Lower leg skin (tissue), 4 donors: Measurements from ENCODE around the gene S100A4. TPM values are rescaled to one million over a fixed set of nuclear protein-coding genes. Genes with fewer than 3 reads are reported as not detected.
A peak's percentile ranks its signal among the peaks of the same experiment; 100 is the strongest.

Experiments used
- DNase-seq, 2 donors: peaks; one replicate each; pipeline ENCODE4 v3.0.0-alpha.2; 2019; ENCODE audit warnings: low spot score in 2 of 2
- H3K4me3 ChIP-seq: fragments of 200-600 bp; sonication (generic); 2 replicates; pipeline ENCODE4 v1.5.1; 2017; ENCODE audit warnings: mild to moderate bottlenecking, low read depth; ENCODE audit not compliant: poor library complexity, severe bottlenecking
- CTCF ChIP-seq, 3 donors: fragments of 450-650 bp; IDR thresholded peaks; one replicate each; pipeline ENCODE4 v1.5.1; 2016; ENCODE audit warnings: antibody characterized with exemption in 3 of 3, mild to moderate bottlenecking in 3 of 3, moderate library complexity in 2 of 3
- POLR2A ChIP-seq, 2 donors: fragments of 450-650 bp; IDR thresholded peaks; one replicate each; pipeline ENCODE4 v1.6.1; 2016 to 2017; ENCODE audit warnings: antibody characterized with exemption in 2 of 2, mild to moderate bottlenecking in 1 of 2, moderate library complexity in 1 of 2
- WGBS, 2 donors: methylation state at CpG; one replicate each; pipeline ENCODE4 v1.1.5; 2018; 5-methylcytosine and 5-hydroxymethylcytosine counted together
- intact Hi-C: fragments of 100-400 bp; cut with DNase I; formaldehyde crosslinking; loops from one replicate; pipeline ENCODE4 v1.15.0; 2023; ENCODE audit warnings: low total_unique reads
- total RNA-seq, 4 donors: library from RNA; depleted of rRNA; stranded (reverse); fragments of >200 nt; gene quantifications; one replicate each; pipeline ENCODE4 v1.1.0, GENCODE V29; 2016

S100A4 gene
- total RNA-seq, 4 donors from 2014 or later = 94.4 to 215 (median 146) TPM

- TF ChIP-seq CTCF (IDR thresholded peaks at IDR 0.05) = no peak
- H3K4me3 ChIP-seq = no peak overlapping the region
- 90 to 91% methylated on average over 3 of the region's 3 CpGs for WGBS, 2 donors
- DNase-seq = no peak
- intact Hi-C loops = no loop called here
Measured at GRCh38 chr1:153503766-153504165, 41.8 kb downstream of the S100A4 start.

GRCh38 chr1:153498746-153499145 lies 46.9 kb downstream of the S100A4 start:
- WGBS, 2 donors = 18 to 28% methylated on average over 2 of the region's 2 CpGs
- DNase-seq = no peak
- TF ChIP-seq CTCF (IDR thresholded peaks at IDR 0.05) = no peak
- TF ChIP-seq POLR2A (IDR thresholded peaks at IDR 0.05) = no peak
- intact Hi-C loops = no loop called here
- H3K4me3 ChIP-seq = no peak overlapping the region

GRCh38 chr1:153495536-153495935 lies 50.1 kb downstream of the S100A4 start:
- intact Hi-C loops = loop anchor here (2.0 kb wide), 1 partner anchor 143 kb away; no protein-coding TSS in a partner anchor
- no peak for TF ChIP-seq POLR2A (IDR thresholded peaks at IDR 0.05)
- WGBS, 2 donors = 53 to 67% methylated on average over 6 of the region's 6 CpGs

GRCh38 chr1:153494976-153495535 lies 50.5 kb downstream of the S100A4 start:
- WGBS, 2 donors = 35 to 37% methylated on average over 6 of the region's 6 CpGs
- peak; percentile 65 to 93 for DNase-seq
- peak in 1 of 3 donors; percentile 85 for TF ChIP-seq CTCF (IDR thresholded peaks at IDR 0.05)
- no peak for TF ChIP-seq POLR2A (IDR thresholded peaks at IDR 0.05)
- intact Hi-C loops = loop anchor here (2.0 kb wide), 1 partner anchor 142 kb away; no protein-coding TSS in a partner anchor
- no peak overlapping the region for H3K4me3 ChIP-seq

More at GRCh38 chr1:153495536-153495935, 50.1 kb downstream of the S100A4 start:
- H3K4me3 ChIP-seq = no peak overlapping the region
- DNase-seq = no peak

Other genes starting within 250 kb of the S100A4 start
- gene PGLYRP3, start 232.9 kb downstream of the S100A4 start, total RNA-seq = 10 to 100 TPM; 33.1 to 66.1 (median 60.3) TPM
- 10 to 100 TPM; 10.2 to 36.1 (median 18.7) TPM for gene PGLYRP4, start 197.0 kb downstream of the S100A4 start, total RNA-seq
- gene S100A9, start 188.0 kb downstream of the S100A4 start, total RNA-seq = 10 to 100 TPM; 21.6 to 53.2 (median 31.3) TPM
- gene S100A12, start 170.2 kb downstream of the S100A4 start, total RNA-seq = 1 to 10 TPM in 1 of 4 donors, not detected in 3; 2.0 TPM
- gene S100A8, start 154.7 kb downstream of the S100A4 start, total RNA-seq = 10 to 100 TPM in 1 of 4 donors, 1 to 10 TPM in 3; 1.3 to 14.3 (median 6.0) TPM
- gene S100A7A, start 129.3 kb downstream of the S100A4 start, total RNA-seq = not detected
- gene S100A7, start 85.2 kb downstream of the S100A4 start, total RNA-seq = 10 to 100 TPM; 12.2 to 46.8 (median 31.3) TPM
- gene S100A6, start 9.8 kb downstream of the S100A4 start, total RNA-seq = 100 to 1,000 TPM; 147 to 251 (median 192) TPM
- not detected for gene S100A5, start 4.9 kb downstream of the S100A4 start, total RNA-seq
- 10 to 100 TPM in 1 of 4 donors, 1 to 10 TPM in 2, not detected in 1; 1.2 to 78.2 (median 2.2) TPM for gene S100A3, start 3.5 kb upstream of the S100A4 start, total RNA-seq
- gene S100A2, start 20.0 kb upstream of the S100A4 start, total RNA-seq = 100 to 1,000 TPM in 1 of 4 donors, 10 to 100 TPM in 3; 71.5 to 143 (median 96.4) TPM
- gene S100A16, start 67.3 kb upstream of the S100A4 start, total RNA-seq = 100 to 1,000 TPM; 289 to 390 (median 329) TPM
- 100 to 1,000 TPM; 416 to 668 (median 495) TPM for gene S100A14, start 70.5 kb upstream of the S100A4 start, total RNA-seq
- 10 to 100 TPM; 44.1 to 72.8 (median 47.2) TPM for gene S100A13, start 81.7 kb upstream of the S100A4 start, total RNA-seq
- 10 to 100 TPM in 3 of 4 donors, 1 to 10 TPM in 1; 8.7 to 33.5 (median 23.8) TPM for gene S100A1, start 82.6 kb upstream of the S100A4 start, total RNA-seq
- gene CHTOP, start 88.3 kb upstream of the S100A4 start, total RNA-seq = 10 to 100 TPM; 56.1 to 86.9 (median 65.5) TPM
- gene SNAPIN, start 112.9 kb upstream of the S100A4 start, total RNA-seq = 10 to 100 TPM; 34.8 to 60.4 (median 46.9) TPM
- gene ILF2, start 125.2 kb upstream of the S100A4 start, total RNA-seq = 100 to 1,000 TPM in 2 of 4 donors, 10 to 100 TPM in 2; 80.4 to 118 (median 105) TPM
- 10 to 100 TPM in 2 of 4 donors, 1 to 10 TPM in 2; 4.3 to 16.5 (median 7.7) TPM for gene NPR1, start 132.9 kb upstream of the S100A4 start, total RNA-seq
- 10 to 100 TPM; 28.0 to 31.5 (median 29.6) TPM for gene INTS3, start 182.2 kb upstream of the S100A4 start, total RNA-seq
- 10 to 100 TPM; 21.6 to 70.3 (median 45.3) TPM for gene SLC27A3, start 229.6 kb upstream of the S100A4 start, total RNA-seq